DMS114 treated with DMSO at 0.1 percent for 48 hours (cell line): ENCODE results near the gene METTL27.
"Not testable (repeated sequence)": the region's sequence is repeated elsewhere in the genome, so short reads cannot be mapped to it uniquely, and the experiment has no call there.

Experiments used
- DNase-seq: peaks from one replicate; lab custom pipeline; 2025; ENCODE audit not compliant: unreplicated experiment; lab: John Stamatoyannopoulos, UW

METTL27 gene

GRCh38 chr7:73839290-73839689 lies 3.0 kb downstream of the METTL27 start:
- no peak for DNase-seq

GRCh38 chr7:73838642-73839041 lies 3.7 kb downstream of the METTL27 start:
- no peak for DNase-seq

GRCh38 chr7:73837167-73837566 lies 5.1 kb downstream of the METTL27 start:
- not testable (repeated sequence) for DNase-seq

- no peak for DNase-seq
Observed at GRCh38 chr7:73834626-73835191, 7.6 kb downstream of the METTL27 start.

- DNase-seq: no peak
Observed at GRCh38 chr7:73833251-73833919, 8.9 kb downstream of the METTL27 start.

GRCh38 chr7:73832806-73833205 lies 9.5 kb downstream of the METTL27 start:
- no peak for DNase-seq

GRCh38 chr7:73831834-73832651 lies 10.3 kb downstream of the METTL27 start:
- no peak for DNase-seq

- no peak for DNase-seq
Observed at GRCh38 chr7:73831584-73831833, 10.8 kb downstream of the METTL27 start.

GRCh38 chr7:73830681-73831583 lies 11.4 kb downstream of the METTL27 start, which contains the start of gene CLDN4:
Gene CLDN4 (plus strand): TSS chr7:73830996. CDS start chr7:73831202, 206 bp downstream.
- DNase-seq: no peak

- DNase-seq: no peak
Observed at GRCh38 chr7:73829921-73830680, 12.2 kb downstream of the METTL27 start.

GRCh38 chr7:73829505-73829904 lies 12.8 kb downstream of the METTL27 start:
- no peak for DNase-seq

- no peak for DNase-seq
Observed at GRCh38 chr7:73828972-73829371, 13.3 kb downstream of the METTL27 start.

- DNase-seq: no peak
Observed at GRCh38 chr7:73828107-73828803, 14.1 kb downstream of the METTL27 start.

- no peak for DNase-seq
Observed at GRCh38 chr7:73827567-73828106, 14.7 kb downstream of the METTL27 start.

GRCh38 chr7:73824986-73825385 lies 17.3 kb downstream of the METTL27 start:
- no peak for DNase-seq

GRCh38 chr7:73823873-73824592 lies 18.3 kb downstream of the METTL27 start:
- no peak for DNase-seq

- DNase-seq: no peak
Observed at GRCh38 chr7:73823257-73823656, 19.1 kb downstream of the METTL27 start.

GRCh38 chr7:73822319-73823173 lies 19.8 kb downstream of the METTL27 start:
- no peak for DNase-seq
